ENCODE data around the gene P3R3URF.
"Not testable (repeated sequence)": the region's sequence is repeated elsewhere in the genome, so short reads cannot be mapped to it uniquely, and the experiment has no call there.

Gene P3R3URF

GRCh38 chr1:46176211-46176865 lies at the start of gene P3R3URF:
Gene P3R3URF (minus strand): TSS chr1:46176488. CDS start chr1:46176471, 17 bp downstream.
- DNase-seq: no peak

DNA sequence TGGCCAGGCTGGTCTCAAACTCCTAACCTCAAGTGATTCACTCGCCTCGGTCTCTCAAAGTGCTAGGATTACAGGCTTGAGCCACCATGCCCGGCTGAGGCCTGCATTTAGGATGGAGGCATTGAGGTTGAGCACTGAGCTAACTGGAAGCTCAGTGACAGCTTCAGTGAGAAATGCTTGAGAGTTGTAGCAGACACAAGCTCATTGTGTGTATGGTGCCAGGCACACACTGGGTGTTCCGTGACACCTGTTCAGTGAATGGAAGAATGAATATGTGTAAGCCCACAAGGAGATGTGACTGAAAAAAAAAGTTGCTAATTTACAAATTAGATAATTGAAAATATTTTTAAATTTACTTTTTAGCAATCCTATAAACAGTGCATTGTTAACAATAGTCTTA lies 48.7 kb upstream of the P3R3URF start:
- DNase-seq: no peak

DNA sequence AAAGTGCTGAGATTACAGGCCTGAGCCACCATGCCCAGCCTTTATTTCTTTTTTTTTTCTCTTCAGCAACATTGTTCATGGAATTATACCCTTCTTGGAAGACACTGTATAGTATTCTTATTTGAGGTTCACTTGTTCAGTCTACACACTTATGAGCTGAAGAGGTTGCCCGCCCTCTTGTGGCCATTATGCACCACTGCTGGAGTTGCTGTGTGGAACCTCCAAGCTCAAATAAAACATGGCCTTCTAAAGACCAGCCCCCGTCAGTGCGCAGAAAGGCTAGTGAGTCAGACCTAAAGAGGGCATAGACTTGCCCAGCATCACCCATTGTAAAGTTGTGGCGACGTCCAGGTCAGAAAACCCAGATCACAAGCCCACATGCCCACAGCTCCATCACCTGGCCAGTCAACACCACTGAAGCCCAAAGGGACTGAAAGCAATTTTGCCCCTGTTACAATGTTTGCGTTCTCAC lies 47.2 kb upstream of the P3R3URF start:
- DNase-seq: peak in 1 of 2 donors; percentile 47

GRCh38 chr1:46223055-46223454 lies 46.8 kb upstream of the P3R3URF start:
- not testable (repeated sequence) for DNase-seq

DNA sequence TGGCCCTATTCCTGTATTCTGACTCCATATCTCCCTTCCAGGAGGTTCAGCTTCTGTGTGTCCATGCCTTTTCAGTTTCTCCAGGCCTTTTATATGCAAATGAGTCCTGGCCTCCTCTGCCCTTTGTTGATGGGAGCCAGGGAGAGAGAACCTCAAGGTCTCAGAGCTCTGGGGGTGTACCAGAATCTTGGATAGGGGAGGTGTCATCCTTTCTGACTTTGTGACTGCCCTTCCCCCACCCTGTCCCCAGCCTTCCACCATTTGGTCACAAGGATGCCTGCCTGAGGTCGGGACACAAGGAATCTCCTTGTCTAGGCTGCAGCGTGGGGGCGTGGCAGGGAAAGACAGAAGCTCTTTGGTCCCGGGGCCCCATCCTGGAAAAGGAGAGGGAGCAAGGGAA lies 45.5 kb upstream of the P3R3URF start:
- no peak for DNase-seq

DNA sequence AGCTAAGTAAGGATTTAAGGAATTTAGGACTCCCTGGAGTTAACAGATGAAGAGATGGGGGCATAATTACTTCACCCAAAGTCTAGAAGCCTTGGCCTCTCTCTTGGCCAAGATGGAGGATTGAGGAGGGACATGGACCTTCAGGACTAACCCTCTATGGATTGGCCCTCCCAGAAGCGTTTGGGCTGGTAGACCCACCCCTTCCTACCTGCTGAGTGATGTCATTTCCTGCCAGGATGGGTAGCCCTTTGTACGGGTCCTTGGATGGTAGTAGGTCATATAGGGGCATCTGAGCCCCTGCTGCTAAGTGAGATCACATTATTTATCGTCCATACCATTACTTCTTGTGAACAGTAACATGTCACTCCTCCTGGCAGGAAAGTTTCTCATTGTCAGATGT lies 44.5 kb upstream of the P3R3URF start:
- DNase-seq: no peak

- DNase-seq: no peak
These were observed 43.5 kb upstream of the P3R3URF start for GRCh38 chr1:46219551-46220520.

DNA sequence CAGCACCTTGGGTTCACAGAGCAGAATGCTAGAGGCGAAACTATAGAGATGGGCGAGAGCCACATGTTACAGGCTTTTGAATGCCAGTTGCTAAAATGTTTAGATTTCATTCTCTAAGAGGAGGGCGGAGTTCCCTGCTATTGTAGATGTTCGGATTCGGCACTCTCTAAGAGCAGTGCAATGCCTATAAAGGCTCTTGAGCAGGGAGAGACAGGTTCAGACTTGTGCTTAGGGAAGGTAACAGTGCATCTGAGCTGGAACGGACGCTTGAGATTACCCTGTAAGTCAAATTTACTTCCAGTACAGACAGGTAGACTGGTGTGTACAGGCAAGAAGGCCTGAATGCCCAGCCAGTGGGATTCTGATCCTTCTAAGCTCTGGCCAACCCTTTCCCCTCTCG lies 42.2 kb upstream of the P3R3URF start:
- DNase-seq: no peak

GRCh38 chr1:46215504-46215903 lies 39.2 kb upstream of the P3R3URF start:
- no peak for DNase-seq

DNA sequence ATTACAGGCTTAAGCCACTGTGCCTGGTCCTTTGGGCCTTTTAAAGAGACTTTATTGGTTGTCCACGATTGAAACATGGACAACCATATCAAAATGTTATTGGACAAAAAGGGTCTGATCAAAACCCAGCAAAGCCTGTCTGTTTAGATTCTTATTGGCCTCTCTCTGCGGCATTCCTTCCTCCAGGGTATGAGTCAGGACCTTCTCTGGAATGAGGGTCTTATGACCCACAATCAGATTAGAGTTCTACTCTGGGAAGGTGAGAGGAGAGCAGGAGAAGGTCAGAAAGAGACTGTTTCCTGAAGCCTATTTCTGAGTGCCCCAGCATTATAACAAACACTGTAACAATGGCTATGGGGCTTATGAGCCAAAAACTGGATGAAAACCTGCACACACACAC lies 34.8 kb upstream of the P3R3URF start:
- no peak for DNase-seq

DNA sequence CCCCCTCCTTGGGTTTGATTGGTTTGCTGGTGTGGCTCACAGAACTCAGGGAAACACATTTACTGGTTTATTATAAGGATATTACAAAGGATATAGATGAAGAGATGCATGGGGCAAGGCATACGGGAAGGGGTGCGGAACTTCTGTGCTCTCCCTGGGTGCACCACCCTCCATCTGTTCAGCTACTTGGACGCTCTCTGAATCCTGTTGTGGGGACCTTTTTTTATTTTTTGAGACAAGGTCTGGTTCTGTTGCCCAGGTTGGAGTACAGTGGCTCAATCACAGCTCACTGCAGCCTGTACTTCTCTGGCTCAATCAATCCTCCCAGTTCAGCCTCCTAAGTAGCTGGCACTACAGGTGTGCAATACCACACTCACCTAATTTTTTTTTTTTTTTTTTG lies 34.3 kb upstream of the P3R3URF start:
- DNase-seq: no peak

GRCh38 chr1:46206399-46206798 lies 30.1 kb upstream of the P3R3URF start:
- DNase-seq: no peak

- DNase-seq: no peak
These were observed 29.5 kb upstream of the P3R3URF start for GRCh38 chr1:46205791-46206190.

DNA sequence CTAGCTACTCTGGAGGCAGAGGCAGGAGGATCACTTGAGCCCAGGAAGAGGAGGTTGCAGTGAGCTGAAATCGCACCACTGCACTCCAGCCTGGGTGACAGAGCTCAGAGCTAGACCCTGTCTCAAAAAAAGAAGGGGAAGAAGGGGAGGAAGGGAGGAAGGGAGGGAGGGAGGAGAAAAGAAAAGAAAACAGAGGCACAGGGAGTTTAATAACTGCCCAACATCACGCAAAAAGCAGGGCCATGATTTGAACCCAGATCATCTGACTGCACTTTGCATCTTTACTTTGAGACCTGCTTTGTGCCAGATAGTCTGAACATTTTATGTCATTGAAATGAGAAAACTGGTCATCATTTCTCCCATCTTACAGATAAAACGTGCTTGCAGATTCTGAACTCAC lies 28.9 kb upstream of the P3R3URF start:
- no peak for DNase-seq

DNA sequence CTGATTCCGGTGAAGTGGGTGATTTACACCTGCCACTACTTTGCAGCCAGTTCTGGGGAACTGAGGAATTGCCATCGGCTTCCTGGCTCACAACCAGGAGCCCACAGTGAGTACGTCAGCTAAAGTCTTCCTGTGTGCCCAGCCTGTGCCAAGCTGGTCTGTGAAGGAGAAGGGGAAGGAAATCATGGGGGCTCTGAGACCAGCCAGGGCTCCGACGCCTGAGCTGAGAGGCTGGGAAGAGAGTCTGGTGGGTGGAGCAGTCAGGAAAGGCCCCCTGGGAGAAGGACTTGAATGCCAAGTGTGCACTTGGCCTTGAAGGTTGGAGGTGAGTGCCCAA lies 28.1 kb upstream of the P3R3URF start:
- no peak for DNase-seq

GRCh38 chr1:46203738-46204405 lies 27.6 kb upstream of the P3R3URF start:
- DNase-seq: no peak

GRCh38 chr1:46199233-46199749 lies 23.0 kb upstream of the P3R3URF start:
- DNase-seq: no peak

DNA sequence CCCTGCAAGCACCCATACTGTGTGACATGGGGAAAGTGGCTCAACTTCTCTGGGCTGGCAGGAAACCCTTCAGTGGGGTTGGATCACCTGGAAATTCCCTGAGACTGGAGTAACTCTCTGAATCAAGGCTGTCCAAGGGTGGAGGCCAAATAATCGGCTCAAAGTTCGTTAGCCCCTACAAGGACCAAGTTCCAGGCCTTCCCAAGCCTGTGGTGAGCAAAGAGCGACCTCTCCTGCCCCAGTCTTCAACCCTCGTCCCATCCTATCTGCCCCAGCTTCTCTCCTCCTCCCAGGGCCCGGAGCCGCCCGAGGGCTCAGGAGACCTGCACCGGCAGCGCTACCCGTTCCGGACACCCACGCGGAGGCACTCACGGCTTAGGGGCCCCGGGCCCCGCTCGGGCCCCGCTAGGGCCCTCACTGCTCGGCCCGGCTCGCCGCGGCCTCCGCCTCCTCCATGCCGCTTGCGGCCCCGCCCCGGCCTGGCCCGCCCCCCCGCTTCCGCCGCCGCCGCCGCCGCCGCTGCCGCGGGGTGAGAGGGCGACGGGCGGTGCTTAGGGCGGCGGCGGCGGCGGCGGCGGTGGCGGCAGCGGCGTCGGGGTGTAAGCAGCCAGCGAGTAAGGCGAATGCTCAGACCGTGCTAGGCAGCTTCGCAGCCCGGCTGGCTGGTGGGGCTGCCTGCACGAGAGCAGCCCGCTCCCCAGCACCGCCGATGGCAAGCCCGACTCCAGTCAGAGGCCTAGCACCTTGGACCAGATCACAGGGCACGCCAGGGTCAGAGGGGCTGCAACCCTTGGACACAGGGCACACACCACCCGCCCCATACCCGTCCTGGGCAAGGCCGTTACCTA lies 21.9 kb upstream of the P3R3URF start, which contains the start of gene POMGNT1:
POMGNT1 (minus strand) TSS at position 471 of the 848 bp plus-strand sequence. CDS start 613 bp downstream, outside the sequence.
- peak; percentile 16 to 41 for DNase-seq

DNA sequence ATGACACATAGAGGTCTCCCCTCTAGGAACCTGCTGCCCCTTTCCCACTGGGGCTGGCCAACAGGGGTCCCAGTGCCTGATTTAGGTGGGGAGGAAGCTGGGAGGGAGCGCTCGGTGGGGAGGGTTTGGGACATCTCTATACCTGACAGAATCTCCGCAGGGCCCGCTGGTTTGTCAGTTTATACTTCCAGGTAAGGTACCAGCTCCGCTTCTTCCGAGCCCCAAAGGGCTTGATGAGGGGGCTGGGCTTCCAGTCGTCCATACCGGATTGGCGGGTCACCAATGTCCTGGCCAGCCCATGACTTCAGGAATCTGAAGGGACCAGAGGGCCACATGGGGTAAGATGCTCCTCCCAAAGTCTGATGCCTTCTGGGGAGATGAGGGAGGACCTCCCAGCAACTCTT lies 21.3 kb upstream of the P3R3URF start:
- DNase-seq: no peak

DNA sequence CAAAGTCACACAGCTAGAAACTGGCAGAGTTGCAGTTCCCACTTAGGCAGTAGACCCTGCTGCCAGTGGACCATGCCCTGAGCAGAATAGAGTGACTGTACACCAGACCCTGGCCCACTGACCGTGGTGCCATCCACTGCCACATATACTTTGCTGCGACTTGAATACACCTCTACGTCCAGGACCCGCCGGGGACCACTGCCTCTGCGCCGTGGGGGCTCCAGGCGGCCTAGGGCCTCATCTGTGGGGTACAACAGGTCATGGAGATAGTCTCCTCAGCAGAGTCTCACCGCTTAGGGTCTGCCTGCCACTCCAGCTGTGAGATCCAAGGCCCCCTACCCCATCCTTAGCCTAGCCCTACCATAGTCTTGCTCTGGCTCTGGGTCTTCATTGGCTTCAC lies 20.3 kb upstream of the P3R3URF start:
- no peak for DNase-seq

DNA sequence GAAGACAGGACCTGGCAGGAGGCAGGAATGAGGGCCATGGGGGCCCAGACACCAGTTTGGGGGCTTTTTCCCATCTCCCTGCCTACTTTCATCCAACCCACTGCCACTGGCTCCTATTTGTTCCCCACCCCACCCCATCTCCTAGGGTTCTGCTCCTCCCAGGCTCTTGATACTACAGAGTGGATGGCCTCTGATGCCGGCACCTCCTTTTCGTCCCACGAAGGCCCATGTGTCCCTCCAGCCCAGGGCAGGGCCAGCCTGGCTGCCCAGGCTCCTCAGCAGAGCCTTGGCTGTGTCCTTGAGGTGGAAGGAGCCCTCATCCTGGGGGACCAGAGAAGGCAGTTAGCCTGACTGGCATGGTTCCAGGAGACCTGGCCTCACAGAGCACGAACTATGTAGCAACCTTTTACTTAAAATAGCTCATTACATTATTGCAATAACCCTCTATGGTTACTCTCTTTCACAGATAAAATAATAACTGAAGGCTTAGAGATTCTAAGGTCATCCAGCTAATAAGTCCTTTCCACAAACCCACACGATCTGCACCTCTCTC lies 18.4 kb upstream of the P3R3URF start:
- no peak for DNase-seq

Data from bone marrow (tissue), 2 donors.